Hepatocyte (in vitro differentiated cells): ENCODE data around the gene NEB. TPM values are rescaled to one million over a fixed set of nuclear protein-coding genes. Genes with fewer than 3 reads are reported as not detected.

Experiments
- DNase-seq: peaks from one replicate; pipeline ENCODE4 v3.0.0-alpha.2; 2016; ENCODE audit warnings: low spot score
- H2AFZ ChIP-seq: fragments of 200-600 bp; sonication (generic); 2 replicates; pipeline ENCODE4 v1.6.0; 2016; ENCODE audit warnings: antibody characterized with exemption, mild to moderate bottlenecking
- H3K27ac ChIP-seq: fragments of 200-600 bp; sonication (generic); 2 replicates; pipeline ENCODE4 v1.5.1; 2016; ENCODE audit warnings: mild to moderate bottlenecking
- H3K27me3 ChIP-seq: fragments of 200-600 bp; sonication (generic); 2 replicates; pipeline ENCODE4 v1.6.1; 2016
- H3K36me3 ChIP-seq: fragments of 200-600 bp; sonication (generic); replicated peaks from 2 replicates; pipeline ENCODE4 v1.5.1; 2016; ENCODE audit warnings: low read depth; ENCODE audit not compliant: insufficient read depth
- H3K4me1 ChIP-seq: fragments of 200-600 bp; sonication (generic); 2 replicates; pipeline ENCODE4 v1.5.1; 2016; ENCODE audit warnings: mild to moderate bottlenecking, moderate library complexity; ENCODE audit not compliant: insufficient read depth
- H3K4me2 ChIP-seq: fragments of 200-600 bp; sonication (generic); 2 replicates; pipeline ENCODE4 v1.6.0; 2016
- H3K4me3 ChIP-seq: fragments of 200-600 bp; sonication (generic); 2 replicates; pipeline ENCODE4 v1.5.1; 2016; ENCODE audit warnings: mild to moderate bottlenecking
- H3K79me2 ChIP-seq: fragments of 200-600 bp; sonication (generic); 2 replicates; pipeline ENCODE4 v1.6.0; 2017; ENCODE audit warnings: mild to moderate bottlenecking
- H3K9me2 ChIP-seq: fragments of 200-600 bp; sonication (generic); replicated peaks from 2 replicates; pipeline ENCODE4 v1.6.0; 2017; ENCODE audit warnings: mild to moderate bottlenecking; ENCODE audit not compliant: insufficient read depth
- H3K9me3 ChIP-seq: fragments of 200-600 bp; sonication (generic); 2 replicates; pipeline ENCODE4 v1.5.1; 2016; ENCODE audit warnings: low read depth, mild to moderate bottlenecking
- H4K20me1 ChIP-seq: fragments of 200-600 bp; sonication (generic); 2 replicates; pipeline ENCODE4 v1.6.0; 2016; ENCODE audit warnings: mild to moderate bottlenecking; ENCODE audit not compliant: insufficient read depth, poor library complexity, severe bottlenecking
- CTCF ChIP-seq: fragments of 200-600 bp; sonication (generic); IDR thresholded peaks from 2 replicates; pipeline ENCODE4 v1.5.1; 2016; ENCODE audit warnings: antibody characterized with exemption, mild to moderate bottlenecking; ENCODE audit not compliant: poor library complexity
- EZH2 ChIP-seq: fragments of 200-600 bp; sonication (generic); IDR thresholded peaks from 2 replicates; pipeline ENCODE4 v1.6.1; 2016; ENCODE audit warnings: antibody characterized with exemption, mild to moderate bottlenecking, borderline replicate concordance
- EZH2phosphoT487 ChIP-seq: fragments of 200-600 bp; sonication (generic); IDR thresholded peaks from one replicate; pipeline ENCODE4 v1.6.1; 2018; ENCODE audit warnings: antibody characterized with exemption, mild to moderate bottlenecking, low read depth, moderate library complexity; ENCODE audit not compliant: unreplicated experiment, severe bottlenecking
- WGBS: methylation state at CpG from one replicate; pipeline ENCODE4 v1.1.6; 2016; ENCODE audit warnings: low lambda C conversion rate; ENCODE audit errors: missing lambda C conversion rate; 5-methylcytosine and 5-hydroxymethylcytosine counted together
- polyA plus RNA-seq: library from polyadenylated mRNA; unstranded; fragments of >200 nt; fragmentation: Nextera tagmentation; extraction: Ambion mirVana; gene quantifications from 2 replicates; pipeline ENCODE4 v1.2.1, GENCODE V29; 2016
- total RNA-seq: library from RNA; depleted of rRNA; stranded (reverse); fragments of >200 nt; gene quantifications from 2 replicates; pipeline ENCODE4 v1.2.3, GENCODE V29; 2014

The NEB gene
- total and polyA plus RNA-seq, 2 experiments from 2014 or later = 0.75 to 2.2 TPM

- TF ChIP-seq EZH2 = no peak
- TF ChIP-seq CTCF = no peak
- no peak for TF ChIP-seq EZH2phosphoT487
- WGBS = 95% methylated on average over 1 of the region's 1 CpG
- H3K4me3 ChIP-seq = no peak overlapping the region
These were observed 263.7 kb downstream of the NEB start for GRCh38 chr2:151470556-151470955.

DNA sequence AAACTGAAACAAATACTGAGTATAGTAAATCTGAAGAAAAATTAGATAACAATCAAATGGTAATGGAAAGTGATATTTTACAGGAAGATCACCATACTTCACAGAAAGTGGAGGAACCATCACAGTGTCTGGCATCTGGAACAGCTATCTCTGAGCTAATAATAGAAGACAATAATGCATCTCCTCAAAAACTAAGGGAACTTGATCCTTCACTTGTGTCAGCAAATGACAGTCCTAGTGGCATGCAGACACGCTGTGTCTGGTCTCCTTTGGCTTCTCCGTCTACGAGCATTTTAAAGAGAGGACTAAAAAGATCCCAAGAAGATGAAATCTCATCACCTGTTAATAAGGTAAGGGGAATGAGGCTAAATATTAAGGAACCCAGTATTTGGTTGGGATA, 268.5 kb downstream of the NEB start:
- Histone ChIP-seq H3K79me2 (peaks cover 4% of the 10 kb centered on the region), H3K27me3 (no peaks in the 10 kb centered on the region), H3K9me3 (peaks cover 6% of the 10 kb centered on the region), H3K27ac (no peak overlapping the region), H4K20me1 (no peaks in the 10 kb centered on the region), H2AFZ (no peak overlapping the region), H3K9me2 (no peaks in the 10 kb centered on the region), H3K4me2 (no peak overlapping the region), H3K36me3 (peaks cover 6% of the 10 kb centered on the region), H3K4me3 (no peak overlapping the region), H3K4me1 (no peaks in the 10 kb centered on the region)
- DNase-seq = no peak
- TF ChIP-seq EZH2phosphoT487 (no peak), CTCF (no peak), EZH2 (no peak)
- 99% methylated on average over 3 of the region's 3 CpGs for WGBS

More at GRCh38 chr2:151470556-151470955, 263.7 kb downstream of the NEB start:
- Histone ChIP-seq H3K36me3 (peaks cover 8% of the 10 kb centered on the region), H3K9me3 (peaks cover 6% of the 10 kb centered on the region), H3K4me1 (no peaks in the 10 kb centered on the region), H3K4me2 (no peak overlapping the region), H4K20me1 (no peaks in the 10 kb centered on the region), H3K27me3 (no peaks in the 10 kb centered on the region), H2AFZ (no peak overlapping the region), H3K79me2 (peaks cover 4% of the 10 kb centered on the region), H3K9me2 (no peaks in the 10 kb centered on the region), H3K27ac (no peak overlapping the region)
- DNase-seq = no peak

- Histone ChIP-seq H4K20me1 (no peaks in the 10 kb centered on the region), H3K4me2 (no peak overlapping the region), H3K79me2 (no peaks in the 10 kb centered on the region), H3K27me3 (no peaks in the 10 kb centered on the region), H3K9me3 (no peaks in the 10 kb centered on the region), H3K4me3 (no peak overlapping the region), H3K4me1 (no peaks in the 10 kb centered on the region), H2AFZ (no peak overlapping the region), H3K36me3 (peaks cover 3% of the 10 kb centered on the region), H3K9me2 (no peaks in the 10 kb centered on the region), H3K27ac (no peak overlapping the region)
- 91% methylated on average over 1 of the region's 1 CpG for WGBS
- TF ChIP-seq EZH2 (no peak), EZH2phosphoT487 (no peak), CTCF (no peak)
- peak; percentile 4 for DNase-seq
These were observed 274.9 kb downstream of the NEB start for GRCh38 chr2:151459358-151459757.

- Histone ChIP-seq H3K36me3 (peaks cover 3% of the 10 kb centered on the region), H3K27ac (no peak overlapping the region)
These were observed 295.1 kb downstream of the NEB start for GRCh38 chr2:151439127-151439526.

More at GRCh38 chr2:151439127-151439526, 295.1 kb downstream of the NEB start:
- H4K20me1 ChIP-seq = no peaks in the 10 kb centered on the region
- no peaks in the 10 kb centered on the region for H3K9me2 ChIP-seq
- WGBS = 94% methylated on average over 13 of the region's 13 CpGs
- H3K9me3 ChIP-seq = no peaks in the 10 kb centered on the region
- no peaks in the 10 kb centered on the region for H3K27me3 ChIP-seq
- no peak overlapping the region for H3K4me3 ChIP-seq
- no peaks in the 10 kb centered on the region for H3K4me1 ChIP-seq
- TF ChIP-seq EZH2 = no peak
- no peak for TF ChIP-seq EZH2phosphoT487
- TF ChIP-seq CTCF = no peak
- H2AFZ ChIP-seq = no peak overlapping the region
- DNase-seq = no peak
- H3K4me2 ChIP-seq = no peak overlapping the region
- no peaks in the 10 kb centered on the region for H3K79me2 ChIP-seq
